SH-SY5Y (cell line): ENCODE measurements around the gene GSG1L.

Experiments
- GATA2 ChIP-seq: IDR thresholded peaks from 2 replicates; pipeline ENCODE4 v1.6.1; 2011; ENCODE audit warnings: mild to moderate bottlenecking, low read depth, low read length
- GATA3 ChIP-seq: IDR thresholded peaks from 2 replicates; pipeline ENCODE4 v1.6.1; 2011; ENCODE audit warnings: low read depth, mild to moderate bottlenecking, low read length, moderate library complexity

DNA sequence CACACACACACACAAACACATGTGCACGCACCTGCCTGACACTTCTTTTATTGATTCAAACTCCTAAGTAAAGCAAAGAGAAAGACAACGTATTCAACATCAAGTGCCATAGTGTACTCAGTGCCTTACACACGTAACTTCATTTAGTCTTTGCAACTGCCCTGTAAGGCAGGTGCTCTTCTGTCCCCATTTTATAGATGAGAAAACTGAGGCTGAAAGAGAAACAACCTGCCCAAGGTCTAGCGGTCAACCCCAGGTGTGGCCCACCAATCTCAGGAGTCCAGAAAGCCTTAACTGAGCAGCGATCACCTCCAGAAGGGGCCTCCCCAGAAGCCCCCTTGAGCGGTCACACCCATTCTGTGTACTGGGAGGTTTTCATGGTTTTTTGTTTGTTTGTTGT, 10.3 kb upstream of the GSG1L start:
- TF ChIP-seq GATA2, result no peak
- TF ChIP-seq GATA3, result no peak
